Spinal cord (tissue), 10 donors: Measurements from ENCODE around the gene ADD3. TPM values are rescaled to one million over a fixed set of nuclear protein-coding genes. Genes with fewer than 3 reads are reported as not detected.

Experiments used
- DNase-seq, 6 donors: peaks; one replicate each; pipeline versions ENCODE4 v3.0.0 to v3.0.0-alpha.2; 2013 to 2015; ENCODE audit warnings: low spot score in 6 of 6, low read depth in 4 of 6
- H3K27ac ChIP-seq: one replicate; pipeline ENCODE4 v1.5.1; 2013; ENCODE audit warnings: low read depth, low read length, control low read depth
- H3K27me3 ChIP-seq: one replicate; pipeline ENCODE4 v1.6.1; 2013; ENCODE audit warnings: low read length; ENCODE audit not compliant: control insufficient read depth, insufficient read depth
- H3K36me3 ChIP-seq: one replicate; pipeline ENCODE4 v1.6.1; 2013; ENCODE audit warnings: low read length; ENCODE audit not compliant: control insufficient read depth, insufficient read depth
- H3K4me1 ChIP-seq: one replicate; pipeline ENCODE4 v1.6.1; 2013; ENCODE audit warnings: low read length; ENCODE audit not compliant: control insufficient read depth, insufficient read depth
- H3K4me3 ChIP-seq: one replicate; pipeline ENCODE4 v1.5.1; 2013; ENCODE audit warnings: low read depth, low read length, control low read depth
- H3K9me3 ChIP-seq: one replicate; pipeline ENCODE4 v1.6.1; 2013; ENCODE audit warnings: low read length; ENCODE audit not compliant: control insufficient read depth, insufficient read depth
- WGBS: methylation state at CpG from one replicate; pipeline ENCODE4 v1.1.5; 2013; ENCODE audit warnings: missing lambda C conversion rate; ENCODE audit not compliant: insufficient coverage; 5-methylcytosine and 5-hydroxymethylcytosine counted together
- polyA plus RNA-seq, 2 donors: library from polyadenylated mRNA; unstranded; fragments of 120-200 nt; gene quantifications; one replicate each; pipeline ENCODE4 v1.2.1, GENCODE V29; 2013; ENCODE audit not compliant: insufficient read length in 2 of 2
- total RNA-seq, 2 donors: library from RNA; depleted of rRNA in 1 of 2; stranded (reverse); fragments of 120-200 nt in 1 of 2; fragments of >200 nt in 1 of 2; gene quantifications; one replicate each; pipeline versions ENCODE4 v1.2.3 to v1.2.4, GENCODE V29; 2013 to 2014
- donor health status: healthy.

The ADD3 gene
- total and polyA plus RNA-seq, 4 donors, result 193 to 557 (median 324) TPM

DNA sequence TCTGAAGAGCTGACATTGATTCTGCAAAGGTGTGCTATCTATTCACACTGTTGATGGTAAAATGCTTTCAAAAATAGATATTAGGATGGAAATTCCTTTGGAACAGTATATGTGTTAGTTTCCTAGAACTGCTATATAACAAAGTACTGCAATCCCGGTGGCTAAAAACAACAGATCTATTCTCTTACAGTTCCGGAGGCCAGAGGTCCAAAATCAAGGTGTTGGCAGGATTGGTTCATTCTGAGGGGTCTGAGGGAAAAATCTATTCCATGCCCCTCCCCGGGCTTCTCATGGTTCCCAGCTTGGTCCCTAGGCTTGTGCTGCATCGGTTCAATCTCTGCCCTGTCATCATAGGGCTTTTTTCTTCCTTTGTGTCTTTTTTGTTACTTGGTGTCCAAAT is 79.9 kb downstream of the ADD3 start:
- Histone ChIP-seq H3K9me3 (no peaks in the 10 kb centered on the region), H3K4me3 (no peak overlapping the region), H3K27ac (no peak overlapping the region), H3K27me3 (no peaks in the 10 kb centered on the region), H3K36me3 (no peaks in the 10 kb centered on the region), H3K4me1 (no peaks in the 10 kb centered on the region)
- WGBS, result 100% methylated on average over 1 of the region's 4 CpGs
- no peak for DNase-seq

DNA sequence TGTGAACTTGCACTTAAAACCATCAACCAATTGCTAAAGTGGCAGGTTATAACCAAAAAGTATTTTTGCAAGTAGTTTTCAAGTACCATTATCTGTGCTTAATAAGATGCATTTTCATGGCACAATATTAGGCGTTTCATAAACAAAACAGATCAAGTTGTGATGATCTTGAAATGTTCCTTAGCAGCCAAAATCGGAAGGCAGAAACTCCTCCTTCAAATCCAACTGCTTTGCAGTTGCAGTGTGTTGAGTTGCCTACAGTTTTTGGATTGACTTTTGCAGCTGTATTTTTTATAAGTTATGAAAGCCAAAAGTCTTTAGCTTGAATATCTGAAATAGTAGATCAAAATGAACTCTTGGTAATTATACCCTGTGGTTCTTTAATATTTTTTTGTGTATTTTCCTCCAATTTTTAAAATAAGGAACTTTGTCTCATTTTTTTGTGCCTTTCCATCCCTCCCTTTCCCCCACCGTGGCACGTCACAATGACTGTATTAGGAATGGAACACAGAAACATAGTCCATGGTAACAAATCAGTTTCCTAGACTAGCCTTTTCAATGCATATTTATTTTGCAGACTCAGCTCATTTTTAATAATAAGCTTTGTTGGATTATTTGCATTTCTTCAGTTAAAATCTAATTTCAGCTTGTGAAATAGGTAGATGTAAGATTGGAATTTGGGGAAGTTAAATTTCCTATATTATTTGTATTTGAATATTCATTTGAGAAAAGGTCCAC is 80.8 kb downstream of the ADD3 start:
- no peaks in the 10 kb centered on the region for H3K36me3 ChIP-seq
- no peaks in the 10 kb centered on the region for H3K9me3 ChIP-seq
- no peak for DNase-seq
- H3K27ac ChIP-seq, result peak overlapping the region; percentile 12
- H3K4me3 ChIP-seq, result no peak overlapping the region
- H3K27me3 ChIP-seq, result no peaks in the 10 kb centered on the region
- WGBS, result 60% methylated on average over 2 of the region's 4 CpGs
- H3K4me1 ChIP-seq, result no peaks in the 10 kb centered on the region

DNA sequence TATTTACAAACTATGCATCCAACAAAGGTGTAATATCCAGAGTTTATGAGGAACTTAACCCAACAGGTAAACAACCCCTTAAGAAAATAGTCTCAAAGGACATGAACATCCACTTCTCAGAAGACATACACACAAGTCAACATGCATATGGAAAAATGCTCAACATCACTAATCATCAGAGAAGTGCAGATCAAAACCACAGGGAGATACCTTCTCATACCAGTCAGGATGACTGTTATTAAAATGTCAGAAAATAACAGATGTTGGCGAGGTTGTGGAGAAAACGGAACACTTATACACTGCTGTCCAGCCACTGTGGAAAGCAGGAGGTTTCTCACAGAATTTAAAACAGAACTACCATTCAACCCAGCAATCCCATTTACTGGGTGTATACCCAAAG is 84.0 kb downstream of the ADD3 start:
- DNase-seq, result no peak
- Histone ChIP-seq H3K4me1 (no peaks in the 10 kb centered on the region), H3K9me3 (no peaks in the 10 kb centered on the region), H3K27me3 (no peaks in the 10 kb centered on the region), H3K4me3 (no peak overlapping the region), H3K36me3 (no peaks in the 10 kb centered on the region), H3K27ac (no peak overlapping the region)
- WGBS, result no CpG with 5 or more reads among the region's 2 CpGs

DNA sequence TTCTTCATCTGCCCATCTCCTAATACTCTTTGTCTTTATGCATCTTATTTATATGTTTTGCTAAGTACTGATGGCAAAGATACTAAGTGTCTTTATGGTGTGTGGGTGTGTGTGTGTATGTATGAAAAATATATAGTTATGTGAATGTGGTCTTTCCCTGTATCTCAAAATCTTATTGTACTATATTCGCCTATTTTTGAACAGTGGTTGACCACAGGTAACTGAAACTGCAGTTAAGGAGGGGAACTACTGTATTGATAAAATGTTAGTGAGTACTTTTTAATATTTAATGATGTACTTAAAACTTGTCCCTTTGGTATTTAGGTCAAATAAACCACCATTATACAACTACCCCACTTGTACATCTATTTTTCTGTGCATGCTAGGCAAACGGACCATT is 85.9 kb downstream of the ADD3 start:
- no peak for DNase-seq
- H3K4me3 ChIP-seq, result no peak overlapping the region
- H3K9me3 ChIP-seq, result no peaks in the 10 kb centered on the region
- no peaks in the 10 kb centered on the region for H3K27me3 ChIP-seq
- H3K4me1 ChIP-seq, result no peaks in the 10 kb centered on the region
- no peak overlapping the region for H3K27ac ChIP-seq
- no CpG with 5 or more reads among the region's 2 CpGs for WGBS
- no peaks in the 10 kb centered on the region for H3K36me3 ChIP-seq

DNA sequence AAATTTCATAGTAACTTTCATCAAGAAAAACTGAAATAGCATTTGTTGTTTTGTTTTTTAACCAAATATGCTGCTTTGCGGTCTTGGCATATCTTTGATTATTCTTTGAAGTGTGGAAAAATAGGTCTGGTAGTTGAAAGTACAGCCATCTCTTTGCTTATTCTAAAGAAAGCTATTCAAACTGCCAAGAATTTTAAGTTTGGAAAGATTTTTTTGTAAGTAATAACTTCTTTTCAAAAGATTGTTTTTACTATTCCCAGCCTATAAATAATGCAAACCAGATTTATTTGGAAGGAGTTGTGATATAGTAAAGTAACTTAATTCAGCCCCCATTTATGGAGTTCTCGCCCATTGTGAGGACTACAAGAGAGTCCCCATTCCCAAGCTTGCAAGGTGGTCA is 87.0 kb downstream of the ADD3 start:
- Histone ChIP-seq H3K4me3 (no peak overlapping the region), H3K27me3 (no peaks in the 10 kb centered on the region), H3K27ac (no peak overlapping the region), H3K9me3 (no peaks in the 10 kb centered on the region), H3K4me1 (no peaks in the 10 kb centered on the region), H3K36me3 (no peaks in the 10 kb centered on the region)
- DNase-seq, result no peak
- WGBS, result no CpG with 5 or more reads among the region's 2 CpGs

DNA sequence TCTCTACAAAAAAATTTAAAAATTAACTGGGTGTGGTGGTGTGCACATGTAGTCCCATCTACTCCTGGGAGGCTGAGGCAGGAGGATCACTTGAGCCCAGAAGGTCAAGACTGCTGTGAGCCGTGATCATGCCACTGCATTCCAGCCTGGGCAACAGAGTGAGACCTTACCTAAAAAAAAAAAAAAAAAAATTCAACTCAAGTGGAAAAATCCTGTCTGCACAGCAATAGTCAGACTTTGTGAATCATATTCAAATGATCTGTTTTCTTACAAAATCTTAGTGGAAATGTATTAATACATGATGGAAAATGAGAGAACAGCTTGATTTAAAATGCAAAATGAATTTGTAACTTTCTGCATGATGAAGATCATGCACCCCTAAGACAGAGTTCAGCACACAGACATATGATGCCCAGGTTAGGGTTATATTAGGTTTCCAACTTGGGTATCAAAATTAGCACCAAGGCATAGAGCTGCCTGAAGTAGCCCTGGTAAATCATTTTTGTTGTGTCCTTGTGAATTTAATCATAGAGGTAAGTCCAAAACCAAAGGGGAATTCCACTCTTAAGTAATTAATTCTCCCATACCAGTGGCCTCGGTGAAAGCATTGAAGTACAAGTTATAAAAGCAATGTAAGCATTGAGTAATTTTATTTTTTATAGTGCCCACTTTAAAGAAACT is 93.8 kb downstream of the ADD3 start:
- Histone ChIP-seq H3K27ac (no peak overlapping the region), H3K36me3 (no peaks in the 10 kb centered on the region), H3K4me1 (no peaks in the 10 kb centered on the region), H3K4me3 (no peak overlapping the region), H3K9me3 (no peaks in the 10 kb centered on the region), H3K27me3 (no peaks in the 10 kb centered on the region)
- DNase-seq, result no peak
- WGBS, result no CpG with 5 or more reads among the region's 2 CpGs

DNA sequence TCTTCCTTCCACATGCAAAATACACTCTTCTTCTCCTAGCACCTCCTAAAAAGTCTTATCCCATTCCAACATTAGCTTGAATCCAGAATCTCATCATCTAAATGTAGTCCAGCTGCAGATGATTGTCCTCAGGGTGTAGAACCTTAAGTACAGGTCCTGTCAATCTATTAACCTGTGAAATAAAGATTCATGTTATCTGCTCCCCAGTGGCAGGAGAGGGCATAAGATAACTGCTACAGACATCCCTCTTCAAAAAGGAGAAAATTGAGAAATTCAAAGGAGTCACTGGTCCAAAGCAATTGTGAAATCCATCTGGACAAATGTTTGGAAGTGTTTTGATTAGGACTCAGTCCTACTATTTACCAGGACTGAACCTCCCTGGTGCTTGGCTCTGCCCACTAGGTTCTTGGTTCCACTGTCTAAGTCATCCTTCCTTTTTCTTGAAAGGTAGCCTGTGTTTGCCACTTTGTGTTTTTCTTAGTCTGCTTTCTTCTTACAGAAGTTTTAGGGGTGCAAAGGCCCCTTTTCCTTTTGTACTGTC is 96.2 kb downstream of the ADD3 start:
- Histone ChIP-seq H3K4me3 (no peak overlapping the region), H3K27me3 (no peaks in the 10 kb centered on the region), H3K4me1 (no peaks in the 10 kb centered on the region), H3K36me3 (no peaks in the 10 kb centered on the region), H3K27ac (no peak overlapping the region), H3K9me3 (no peaks in the 10 kb centered on the region)
- DNase-seq, result no peak

DNA sequence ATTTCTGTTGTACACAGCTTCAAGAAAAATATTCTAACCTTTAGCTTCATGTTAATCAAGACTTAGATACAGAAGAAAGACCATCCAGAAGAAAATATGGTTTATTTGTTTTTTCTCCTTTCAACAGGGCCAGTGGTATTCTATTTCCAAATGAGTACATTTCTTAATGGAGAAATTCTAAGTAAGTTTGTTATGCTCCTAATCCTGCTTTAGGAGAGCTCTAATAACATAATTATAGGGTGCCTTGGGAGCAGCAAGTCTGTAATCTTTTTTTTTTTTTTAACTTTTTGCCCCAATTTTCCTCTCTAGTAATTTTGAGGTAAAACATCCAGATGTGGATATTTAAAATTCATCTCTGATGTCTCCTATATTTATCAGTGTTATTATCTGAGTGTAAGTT is 98.1 kb downstream of the ADD3 start:
- Histone ChIP-seq H3K27me3 (no peaks in the 10 kb centered on the region), H3K9me3 (no peaks in the 10 kb centered on the region), H3K36me3 (peaks cover 3% of the 10 kb centered on the region), H3K4me3 (no peak overlapping the region), H3K4me1 (no peaks in the 10 kb centered on the region), H3K27ac (no peak overlapping the region)
- DNase-seq, result no peak

DNA sequence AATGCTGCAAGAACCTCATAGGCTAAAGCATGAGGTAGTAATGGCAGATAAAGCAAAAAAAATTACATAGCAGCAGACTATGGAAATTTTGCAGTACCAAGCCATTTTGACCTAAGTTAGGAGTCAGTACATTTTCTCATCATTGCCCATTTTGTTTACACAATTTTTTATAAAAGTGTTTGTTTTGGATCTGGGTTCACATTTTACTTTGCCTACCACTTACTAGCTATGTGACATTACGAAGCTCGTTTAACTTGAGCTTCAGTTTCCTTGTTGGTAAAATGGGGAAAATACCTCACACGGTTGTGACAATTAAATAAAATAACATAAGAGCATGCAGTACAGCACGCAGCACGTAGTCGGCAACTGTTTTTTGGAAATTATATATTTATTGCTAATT is 99.6 kb downstream of the ADD3 start:
- no peak for DNase-seq
- no peaks in the 10 kb centered on the region for H3K27me3 ChIP-seq
- no CpG with 5 or more reads among the region's 6 CpGs for WGBS
- H3K4me1 ChIP-seq, result no peaks in the 10 kb centered on the region
- H3K9me3 ChIP-seq, result no peaks in the 10 kb centered on the region
- H3K4me3 ChIP-seq, result no peak overlapping the region
- no peak overlapping the region for H3K27ac ChIP-seq
- H3K36me3 ChIP-seq, result peaks cover 6% of the 10 kb centered on the region

DNA sequence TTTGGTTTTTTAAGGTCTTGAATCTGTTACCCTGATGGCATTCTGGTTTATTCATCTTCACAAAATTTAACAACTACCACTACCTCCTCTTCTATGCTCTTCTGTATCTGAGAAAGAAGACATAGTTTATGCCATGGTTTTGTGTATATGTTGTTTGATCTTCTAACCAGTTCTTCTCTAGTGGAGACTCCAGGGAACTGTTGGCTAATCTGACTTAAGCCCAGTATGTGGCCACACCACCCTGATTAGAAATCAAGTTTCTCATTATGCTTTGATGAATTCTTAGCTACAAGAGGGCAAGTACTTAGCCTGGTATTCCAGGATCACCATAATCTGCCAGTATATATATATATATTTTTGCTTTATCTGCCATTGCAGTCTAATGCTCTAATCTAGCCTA is 100.1 kb downstream of the ADD3 start:
- no peaks in the 10 kb centered on the region for H3K27me3 ChIP-seq
- no peak for DNase-seq
- H3K4me3 ChIP-seq, result no peak overlapping the region
- H3K36me3 ChIP-seq, result peaks cover 7% of the 10 kb centered on the region
- no peaks in the 10 kb centered on the region for H3K4me1 ChIP-seq
- no peak overlapping the region for H3K27ac ChIP-seq
- no peaks in the 10 kb centered on the region for H3K9me3 ChIP-seq
